HUES48 (cell line): ENCODE data around the gene MCF2.

Experiments used
- H3K27ac ChIP-seq: one replicate; pipeline ENCODE4 v1.7.0; 2013; ENCODE audit warnings: low read depth, low read length, inconsistent platforms
- H3K27me3 ChIP-seq: 2 replicates; pipeline ENCODE4 v1.6.1; 2013; ENCODE audit warnings: mild to moderate bottlenecking, low read length; ENCODE audit not compliant: control insufficient read depth, insufficient read depth
- H3K36me3 ChIP-seq: 2 replicates; pipeline ENCODE4 v1.6.1; 2013; ENCODE audit warnings: low read length; ENCODE audit not compliant: control insufficient read depth, insufficient read depth
- H3K4me1 ChIP-seq: 2 replicates; pipeline ENCODE4 v1.6.1; 2013; ENCODE audit warnings: mild to moderate bottlenecking, low read length; ENCODE audit not compliant: control insufficient read depth, insufficient read depth
- H3K4me3 ChIP-seq: 2 replicates; pipeline ENCODE4 v1.5.1; 2013; ENCODE audit warnings: mild to moderate bottlenecking, low read depth, low read length
- H3K9ac ChIP-seq: 2 replicates; pipeline ENCODE4 v1.6.1; 2013; ENCODE audit warnings: mild to moderate bottlenecking, low read depth, low read length, moderate library complexity
- H3K9me3 ChIP-seq: 2 replicates; pipeline ENCODE4 v1.6.1; 2013; ENCODE audit warnings: low read length; ENCODE audit not compliant: control insufficient read depth, insufficient read depth

MCF2 gene

GRCh38 chrX:139600105-139600504 lies 107.9 kb downstream of the MCF2 start:
- Histone ChIP-seq H3K27ac (no peak overlapping the region), H3K9ac (no peak overlapping the region), H3K4me1 (peaks cover 3% of the 10 kb centered on the region; the same call in 1 of the 2 replicates), H3K4me3 (no peak overlapping the region), H3K9me3 (no peaks in the 10 kb centered on the region), H3K36me3 (no peaks in the 10 kb centered on the region), H3K27me3 (no peaks in the 10 kb centered on the region)

- Histone ChIP-seq H3K27ac (no peak overlapping the region), H3K9me3 (no peaks in the 10 kb centered on the region), H3K27me3 (no peaks in the 10 kb centered on the region), H3K4me3 (no peak overlapping the region), H3K36me3 (no peaks in the 10 kb centered on the region), H3K9ac (no peak overlapping the region), H3K4me1 (peaks cover 3% of the 10 kb centered on the region; the same call in 1 of the 2 replicates)
Measured at GRCh38 chrX:139596068-139596467, 111.9 kb downstream of the MCF2 start.

GRCh38 chrX:139585613-139586012 lies 122.4 kb downstream of the MCF2 start:
- Histone ChIP-seq H3K27ac (no peak overlapping the region), H3K4me3 (no peak overlapping the region), H3K4me1 (0 out of 2 replicates have a peak, but pooled peaks cover 4% of the 10 kb centered on the region), H3K36me3 (no peaks in the 10 kb centered on the region), H3K9ac (no peak overlapping the region), H3K27me3 (no peaks in the 10 kb centered on the region), H3K9me3 (no peaks in the 10 kb centered on the region)

GRCh38 chrX:139581068-139581467 lies 126.9 kb downstream of the MCF2 start:
- Histone ChIP-seq H3K4me3 (no peak overlapping the region), H3K9me3 (no peaks in the 10 kb centered on the region), H3K9ac (no peak overlapping the region), H3K4me1 (0 out of 2 replicates have a peak, but pooled peaks cover 4% of the 10 kb centered on the region), H3K36me3 (no peaks in the 10 kb centered on the region), H3K27ac (no peak overlapping the region), H3K27me3 (no peaks in the 10 kb centered on the region)

GRCh38 chrX:139566981-139567380 lies 141.0 kb downstream of the MCF2 start:
- no peaks in the 10 kb centered on the region for H3K9me3 ChIP-seq
- H3K4me3 ChIP-seq: no peak overlapping the region
- H3K36me3 ChIP-seq: no peaks in the 10 kb centered on the region
- no peaks in the 10 kb centered on the region for H3K4me1 ChIP-seq
- H3K27ac ChIP-seq: no peak overlapping the region
- no peak overlapping the region for H3K9ac ChIP-seq
- no peaks in the 10 kb centered on the region for H3K27me3 ChIP-seq

- Histone ChIP-seq H3K9ac (no peak overlapping the region), H3K27ac (no peak overlapping the region)
Measured at GRCh38 chrX:139563251-139563650, 144.7 kb downstream of the MCF2 start.

GRCh38 chrX:139560221-139560620 lies 147.7 kb downstream of the MCF2 start:
- H3K27ac ChIP-seq: no peak overlapping the region
- H3K27me3 ChIP-seq: no peaks in the 10 kb centered on the region
- H3K4me1 ChIP-seq: peaks cover 10% of the 10 kb centered on the region; the same call in 1 of the 2 replicates
- H3K4me3 ChIP-seq: no peak overlapping the region
- H3K36me3 ChIP-seq: no peaks in the 10 kb centered on the region
- H3K9ac ChIP-seq: no peak overlapping the region
- no peaks in the 10 kb centered on the region for H3K9me3 ChIP-seq

More at GRCh38 chrX:139563251-139563650, 144.7 kb downstream of the MCF2 start:
- no peak overlapping the region for H3K4me3 ChIP-seq
- H3K36me3 ChIP-seq: no peaks in the 10 kb centered on the region
- H3K9me3 ChIP-seq: no peaks in the 10 kb centered on the region
- H3K4me1 ChIP-seq: peaks cover 10% of the 10 kb centered on the region; the same call in 1 of the 2 replicates
- no peaks in the 10 kb centered on the region for H3K27me3 ChIP-seq

GRCh38 chrX:139559383-139560042 lies 148.5 kb downstream of the MCF2 start:
- H3K36me3 ChIP-seq: no peaks in the 10 kb centered on the region
- peaks cover 10% of the 10 kb centered on the region; the same call in 1 of the 2 replicates for H3K4me1 ChIP-seq
- H3K4me3 ChIP-seq: no peak overlapping the region
- no peak overlapping the region for H3K9ac ChIP-seq
- no peaks in the 10 kb centered on the region for H3K9me3 ChIP-seq
- H3K27me3 ChIP-seq: no peaks in the 10 kb centered on the region
- no peak overlapping the region for H3K27ac ChIP-seq

GRCh38 chrX:139554991-139555675 lies 152.8 kb downstream of the MCF2 start:
- Histone ChIP-seq H3K4me3 (no peak overlapping the region), H3K27me3 (no peaks in the 10 kb centered on the region), H3K36me3 (no peaks in the 10 kb centered on the region), H3K9ac (no peak overlapping the region), H3K4me1 (peaks cover 5% of the 10 kb centered on the region; the same call in 1 of the 2 replicates), H3K9me3 (no peaks in the 10 kb centered on the region), H3K27ac (no peak overlapping the region)

GRCh38 chrX:139554376-139554775 lies 153.6 kb downstream of the MCF2 start:
- Histone ChIP-seq H3K4me1 (no peaks in the 10 kb centered on the region), H3K27me3 (no peaks in the 10 kb centered on the region), H3K36me3 (no peaks in the 10 kb centered on the region), H3K27ac (no peak overlapping the region), H3K9me3 (no peaks in the 10 kb centered on the region), H3K4me3 (no peak overlapping the region), H3K9ac (no peak overlapping the region)

- H3K27me3 ChIP-seq: no peaks in the 10 kb centered on the region; the same call in 1 of the 2 replicates
- H3K9ac ChIP-seq: no peak overlapping the region
- H3K9me3 ChIP-seq: no peaks in the 10 kb centered on the region
- no peaks in the 10 kb centered on the region for H3K4me1 ChIP-seq
- no peaks in the 10 kb centered on the region for H3K36me3 ChIP-seq
- no peak overlapping the region for H3K27ac ChIP-seq
- no peak overlapping the region for H3K4me3 ChIP-seq
Measured at GRCh38 chrX:139544591-139544990, 163.4 kb downstream of the MCF2 start.
